ENCODE measurements around the gene CSF3R. TPM values are rescaled to one million over a fixed set of nuclear protein-coding genes. Genes with fewer than 3 reads are reported as not detected.

The CSF3R gene
- total RNA-seq, 2 experiments from 2014 or later = not detected

GRCh38 chr1:36440044-36440443 lies 42.7 kb downstream of the CSF3R start:
- DNase-seq (no peak), ATAC-seq (no peak)
- Mint-ChIP-seq H3K4me1 (peaks cover 5% of the 10 kb centered on the region), H3K9me3 (ENCODE audit: low read depth) (no peaks in the 10 kb centered on the region), H3K27ac (no peak overlapping the region), H3K27me3 (peaks cover 3% of the 10 kb centered on the region), H3K4me3 (no peak overlapping the region), H3K36me3 (no peaks in the 10 kb centered on the region)
- CTCF ChIA-PET = interaction anchor here (1.0 kb wide), 1 partner anchor 18 kb away, joined by 3 read pairs; no protein-coding TSS in a partner anchor

GRCh38 chr1:36438715-36439114 lies 44.0 kb downstream of the CSF3R start:
- no peak for ATAC-seq
- H3K9me3 Mint-ChIP-seq (ENCODE audit: low read depth) = no peaks in the 10 kb centered on the region
- H3K27ac Mint-ChIP-seq = no peak overlapping the region
- peaks cover 5% of the 10 kb centered on the region for H3K4me1 Mint-ChIP-seq
- H3K4me3 Mint-ChIP-seq = no peak overlapping the region
- peaks cover 3% of the 10 kb centered on the region for H3K27me3 Mint-ChIP-seq
- CTCF ChIA-PET = interaction anchor here (0.6 kb wide), 1 partner anchor 167 kb away, joined by 3 read pairs; no protein-coding TSS in a partner anchor
- no peak for DNase-seq
- no peaks in the 10 kb centered on the region for H3K36me3 Mint-ChIP-seq

GRCh38 chr1:36436821-36437220 lies 45.9 kb downstream of the CSF3R start:
- no peak for DNase-seq
- Mint-ChIP-seq H3K4me1 (peaks cover 5% of the 10 kb centered on the region), H3K9me3 (ENCODE audit: low read depth) (no peaks in the 10 kb centered on the region), H3K36me3 (no peaks in the 10 kb centered on the region), H3K27me3 (peaks cover 3% of the 10 kb centered on the region), H3K4me3 (no peak overlapping the region), H3K27ac (no peak overlapping the region)
- ATAC-seq = no peak
- CTCF ChIA-PET = interaction anchor here (1.6 kb wide), 1 partner anchor 13 kb away, joined by 5 read pairs; the partner anchor contains the start of gene OSCP1

GRCh38 chr1:36433102-36433501 lies 49.6 kb downstream of the CSF3R start:
- DNase-seq (no peak), ATAC-seq (no peak)
- CTCF ChIA-PET = interaction anchor here (1.0 kb wide), 1 partner anchor 9 kb away, joined by 3 read pairs; no protein-coding TSS in a partner anchor
- no peak overlapping the region for H3K27ac Mint-ChIP-seq
- H3K9me3 Mint-ChIP-seq (ENCODE audit: low read depth) = no peaks in the 10 kb centered on the region
- H3K4me3 Mint-ChIP-seq = no peak overlapping the region
- H3K27me3 Mint-ChIP-seq = no peaks in the 10 kb centered on the region
- H3K36me3 Mint-ChIP-seq = no peaks in the 10 kb centered on the region
- peaks cover 5% of the 10 kb centered on the region for H3K4me1 Mint-ChIP-seq

- Mint-ChIP-seq H3K27me3 (no peaks in the 10 kb centered on the region), H3K4me1 (peaks cover 5% of the 10 kb centered on the region), H3K4me3 (no peak overlapping the region), H3K36me3 (no peaks in the 10 kb centered on the region), H3K27ac (no peak overlapping the region), H3K9me3 (ENCODE audit: low read depth) (no peaks in the 10 kb centered on the region)
- no peak for DNase-seq
- CTCF ChIA-PET = no interaction called here
- ATAC-seq = no peak
These were observed 50.1 kb downstream of the CSF3R start for GRCh38 chr1:36432616-36433015.

GRCh38 chr1:36425791-36426190 lies 56.9 kb downstream of the CSF3R start:
- no peak for ATAC-seq
- Mint-ChIP-seq H3K27ac (no peak overlapping the region), H3K27me3 (no peaks in the 10 kb centered on the region), H3K4me1 (peaks cover 14% of the 10 kb centered on the region), H3K36me3 (no peaks in the 10 kb centered on the region), H3K9me3 (ENCODE audit: low read depth) (no peaks in the 10 kb centered on the region), H3K4me3 (no peak overlapping the region)
- no peak for DNase-seq
- CTCF ChIA-PET = interaction anchor here (0.7 to 1.4 kb wide), 3 partner anchors 57 to 277 kb away, joined by 3 to 6 read pairs (median 3); partner anchors contain the start of gene TRAPPC3

GRCh38 chr1:36421649-36422048 lies 61.1 kb downstream of the CSF3R start:
- Mint-ChIP-seq H3K4me3 (no peak overlapping the region), H3K27ac (no peak overlapping the region), H3K9me3 (ENCODE audit: low read depth) (no peaks in the 10 kb centered on the region), H3K36me3 (no peaks in the 10 kb centered on the region), H3K27me3 (no peaks in the 10 kb centered on the region), H3K4me1 (peaks cover 20% of the 10 kb centered on the region)
- CTCF ChIA-PET = interaction anchor here (0.7 to 2.6 kb wide), 14 partner anchors 9 to 321 kb away, joined by 3 to 17 read pairs (median 4); partner anchors contain the start of gene SH3D21
- ATAC-seq = no peak
- DNase-seq = no peak

- ATAC-seq = peak; percentile 98
- Mint-ChIP-seq H3K4me1 (peaks cover 14% of the 10 kb centered on the region), H3K9me3 (ENCODE audit: low read depth) (no peaks in the 10 kb centered on the region), H3K4me3 (no peak overlapping the region), H3K27me3 (no peaks in the 10 kb centered on the region), H3K36me3 (no peaks in the 10 kb centered on the region), H3K27ac (peak overlapping the region; percentile 60)
- CTCF ChIA-PET = interaction anchor here (1.0 to 3.0 kb wide), 11 partner anchors 15 to 271 kb away, joined by 3 to 31 read pairs (median 5); partner anchors contain the start of genes LSM10 and TRAPPC3
- peak; percentile 95 for DNase-seq
These were observed 61.8 kb downstream of the CSF3R start for GRCh38 chr1:36420836-36421317.

- Mint-ChIP-seq H3K4me3 (no peak overlapping the region), H3K27me3 (no peaks in the 10 kb centered on the region), H3K4me1 (peaks cover 11% of the 10 kb centered on the region), H3K27ac (peak overlapping the region; percentile 60), H3K36me3 (no peaks in the 10 kb centered on the region), H3K9me3 (ENCODE audit: low read depth) (no peaks in the 10 kb centered on the region)
- no peak for DNase-seq
- CTCF ChIA-PET = interaction anchor here (1.0 to 3.0 kb wide), 16 partner anchors 9 to 271 kb away, joined by 3 to 31 read pairs (median 5); partner anchors contain the start of genes LSM10 and TRAPPC3
- no peak for ATAC-seq
These were observed 62.3 kb downstream of the CSF3R start for GRCh38 chr1:36420409-36420808.

GRCh38 chr1:36419569-36419968 lies 63.1 kb downstream of the CSF3R start:
- Mint-ChIP-seq H3K27ac (no peak overlapping the region), H3K4me3 (no peak overlapping the region), H3K9me3 (ENCODE audit: low read depth) (no peaks in the 10 kb centered on the region), H3K4me1 (peaks cover 11% of the 10 kb centered on the region), H3K36me3 (no peaks in the 10 kb centered on the region), H3K27me3 (no peaks in the 10 kb centered on the region)
- DNase-seq = no peak
- CTCF ChIA-PET = interaction anchor here (1.0 to 3.0 kb wide), 17 partner anchors 9 to 270 kb away, joined by 3 to 31 read pairs (median 5); partner anchors contain the start of genes LSM10 and TRAPPC3
- ATAC-seq = no peak

GRCh38 chr1:36419140-36419539 lies 63.6 kb downstream of the CSF3R start:
- CTCF ChIA-PET = interaction anchor here (1.0 to 3.0 kb wide), 14 partner anchors 10 to 270 kb away, joined by 3 to 31 read pairs (median 5); partner anchors contain the start of genes LSM10 and TRAPPC3
- H3K27ac Mint-ChIP-seq = no peak overlapping the region
- ATAC-seq = no peak

GRCh38 chr1:36417931-36418330 lies 64.8 kb downstream of the CSF3R start:
- CTCF ChIA-PET = interaction anchor here (1.0 to 3.0 kb wide), 3 partner anchors 49 to 76 kb away, joined by 3 to 31 read pairs (median 4); no protein-coding TSS in a partner anchor
- H3K36me3 Mint-ChIP-seq = peaks cover 1% of the 10 kb centered on the region
- ATAC-seq = no peak

More at GRCh38 chr1:36419140-36419539, 63.6 kb downstream of the CSF3R start:
- H3K4me3 Mint-ChIP-seq = no peak overlapping the region
- peaks cover 11% of the 10 kb centered on the region for H3K4me1 Mint-ChIP-seq
- H3K9me3 Mint-ChIP-seq (ENCODE audit: low read depth) = no peaks in the 10 kb centered on the region
- H3K27me3 Mint-ChIP-seq = no peaks in the 10 kb centered on the region
- no peak for DNase-seq
- H3K36me3 Mint-ChIP-seq = peaks cover 1% of the 10 kb centered on the region

More at GRCh38 chr1:36417931-36418330, 64.8 kb downstream of the CSF3R start:
- Mint-ChIP-seq H3K4me1 (peaks cover 13% of the 10 kb centered on the region), H3K9me3 (ENCODE audit: low read depth) (no peaks in the 10 kb centered on the region), H3K27me3 (no peaks in the 10 kb centered on the region), H3K4me3 (no peak overlapping the region), H3K27ac (no peak overlapping the region)
- no peak for DNase-seq

Data from activated CD8-positive, alpha-beta memory T cell treated with anti-CD3 and anti-CD28 coated beads, Interleukin-2, amount 10 ng/mL, durations not matched to agents 7 days and 5 days (primary cell).